Mesendoderm (in vitro differentiated cells): ENCODE data around the gene SOCS7. TPM values are rescaled to one million over a fixed set of nuclear protein-coding genes. Genes with fewer than 3 reads are reported as not detected.

Source experiments
- DNase-seq: peaks from one replicate; pipeline ENCODE4 v3.0.0; 2013
- H2AK5ac ChIP-seq: 2 replicates; pipeline ENCODE4 v1.6.1; 2013; ENCODE audit warnings: low read length, inconsistent platforms
- H2BK120ac ChIP-seq: 2 replicates; pipeline ENCODE4 v1.6.1; 2013; ENCODE audit warnings: low read depth, mild to moderate bottlenecking, low read length, moderate library complexity, mixed read lengths
- H2BK15ac ChIP-seq: replicated peaks from 2 replicates; pipeline ENCODE4 v1.6.1; 2013; ENCODE audit warnings: low read depth, mild to moderate bottlenecking, moderate library complexity
- H2BK5ac ChIP-seq: 2 replicates; pipeline ENCODE4 v1.6.1; 2013; ENCODE audit warnings: low read length, inconsistent platforms
- H3K18ac ChIP-seq: 2 replicates; pipeline ENCODE4 v1.6.1; 2013; ENCODE audit warnings: mild to moderate bottlenecking, low read length, mixed read lengths
- H3K23ac ChIP-seq: one replicate; pipeline ENCODE4 v1.6.1; 2013; ENCODE audit warnings: low read length
- H3K27ac ChIP-seq: 2 replicates; pipeline ENCODE4 v1.5.1; 2013; ENCODE audit warnings: low read depth, mild to moderate bottlenecking, inconsistent platforms, low read length, moderate library complexity
- H3K27me3 ChIP-seq: 2 replicates; pipeline ENCODE4 v1.6.1; 2013; ENCODE audit warnings: low read length, control low read depth, mild to moderate bottlenecking, inconsistent platforms; ENCODE audit not compliant: insufficient read depth, poor library complexity
- H3K36me3 ChIP-seq: 2 replicates; pipeline ENCODE4 v1.6.1; 2013; ENCODE audit warnings: low read length, inconsistent platforms; ENCODE audit not compliant: control insufficient read depth, insufficient read depth
- H3K4ac ChIP-seq: one replicate; pipeline ENCODE4 v1.6.1; 2013; ENCODE audit warnings: low read depth, mild to moderate bottlenecking, low read length, moderate library complexity
- H3K4me1 ChIP-seq: 2 replicates; pipeline ENCODE4 v1.6.1; 2013; ENCODE audit warnings: low read depth, low read length, inconsistent platforms; ENCODE audit not compliant: control insufficient read depth
- H3K4me2 ChIP-seq: 2 replicates; pipeline ENCODE4 v1.6.1; 2013; ENCODE audit warnings: low read length
- H3K4me3 ChIP-seq: 2 replicates; pipeline ENCODE4 v1.5.1; 2013; ENCODE audit warnings: mild to moderate bottlenecking, low read length
- H3K56ac ChIP-seq: one replicate; pipeline ENCODE4 v1.6.1; 2013; ENCODE audit warnings: low read length
- H3K79me1 ChIP-seq: 2 replicates; pipeline ENCODE4 v1.6.1; 2013; ENCODE audit warnings: low read length, inconsistent platforms
- H3K79me2 ChIP-seq: 2 replicates; pipeline ENCODE4 v1.6.1; 2013; ENCODE audit warnings: mild to moderate bottlenecking, low read length; ENCODE audit not compliant: control insufficient read depth, insufficient read depth
- H3K9ac ChIP-seq: 2 replicates; pipeline ENCODE4 v1.6.1; 2013; ENCODE audit warnings: low read length, inconsistent platforms
- H4K5ac ChIP-seq: one replicate; pipeline ENCODE4 v1.6.1; 2013; ENCODE audit warnings: low read length
- H4K8ac ChIP-seq: one replicate; pipeline ENCODE4 v1.6.1; 2013; ENCODE audit warnings: low read depth, mild to moderate bottlenecking, control low read depth, low read length, moderate library complexity
- WGBS: extraction: QIAGEN DNeasy Blood & Tissue Kit; methylation state at CpG from one replicate; pipeline ENCODE4 v1.1.7; 2013; ENCODE audit warnings: low lambda C conversion rate, missing lambda C conversion rate; ENCODE audit not compliant: insufficient coverage; ENCODE audit errors: extremely low coverage; 5-methylcytosine and 5-hydroxymethylcytosine counted together
- polyA plus RNA-seq, 2 experiments: library from polyadenylated mRNA; stranded (reverse); fragments of 200-250 nt; gene quantifications; one replicate each; pipeline ENCODE4 v1.2.3, GENCODE V29; 2013

The SOCS7 gene, protein sequence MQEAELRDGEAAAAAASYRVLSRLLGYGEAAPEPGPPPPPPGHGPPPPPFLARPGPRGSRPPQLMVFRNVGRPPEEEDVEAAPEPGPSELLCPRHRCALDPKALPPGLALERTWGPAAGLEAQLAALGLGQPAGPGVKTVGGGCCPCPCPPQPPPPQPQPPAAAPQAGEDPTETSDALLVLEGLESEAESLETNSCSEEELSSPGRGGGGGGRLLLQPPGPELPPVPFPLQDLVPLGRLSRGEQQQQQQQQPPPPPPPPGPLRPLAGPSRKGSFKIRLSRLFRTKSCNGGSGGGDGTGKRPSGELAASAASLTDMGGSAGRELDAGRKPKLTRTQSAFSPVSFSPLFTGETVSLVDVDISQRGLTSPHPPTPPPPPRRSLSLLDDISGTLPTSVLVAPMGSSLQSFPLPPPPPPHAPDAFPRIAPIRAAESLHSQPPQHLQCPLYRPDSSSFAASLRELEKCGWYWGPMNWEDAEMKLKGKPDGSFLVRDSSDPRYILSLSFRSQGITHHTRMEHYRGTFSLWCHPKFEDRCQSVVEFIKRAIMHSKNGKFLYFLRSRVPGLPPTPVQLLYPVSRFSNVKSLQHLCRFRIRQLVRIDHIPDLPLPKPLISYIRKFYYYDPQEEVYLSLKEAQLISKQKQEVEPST
- polyA plus RNA-seq (2013, experiment 1 of 2): 12.2 TPM
- polyA plus RNA-seq (2013, experiment 2 of 2): 12.5 TPM

GRCh38 chr17:38351412-38352222 lies at the start of gene SOCS7:
TSS of gene SOCS7 (plus strand) at chr17:38351844. CDS start at chr17:38352053, 209 bp downstream.
- H4K8ac ChIP-seq: no peak within 1 kb of the TSS
- peak within 1 kb of the TSS; percentile 88 for H3K9ac ChIP-seq
- H3K4me3 ChIP-seq: peak within 1 kb of the TSS; percentile 52
- H2BK5ac ChIP-seq: peak within 1 kb of the TSS; percentile 40
- H3K18ac ChIP-seq: peak within 1 kb of the TSS; percentile 91
- no peak within 1 kb of the TSS for H4K5ac ChIP-seq
- peaks cover 9% of the 10 kb centered on the region for H3K79me1 ChIP-seq
- H2AK5ac ChIP-seq: no peak within 1 kb of the TSS
- H3K79me2 ChIP-seq: peaks cover 18% of the 10 kb centered on the region
- H3K23ac ChIP-seq: peak within 1 kb of the TSS; percentile 57
- peak within 1 kb of the TSS; percentile 45 for H3K27ac ChIP-seq
- DNase-seq: peak; percentile 93
- no peaks in the 10 kb centered on the region for H3K36me3 ChIP-seq
- no peak within 1 kb of the TSS for H2BK15ac ChIP-seq
- no peaks in the 10 kb centered on the region for H3K27me3 ChIP-seq
- peaks cover 9% of the 10 kb centered on the region for H3K4me1 ChIP-seq
- H3K56ac ChIP-seq: peak within 1 kb of the TSS; percentile 92
- H2BK120ac ChIP-seq: no peak within 1 kb of the TSS
- peak within 1 kb of the TSS; percentile 85 for H3K4ac ChIP-seq
- no CpG with 5 or more reads among the region's 84 CpGs for WGBS
- peak within 1 kb of the TSS; percentile 14 for H3K4me2 ChIP-seq

DNA sequence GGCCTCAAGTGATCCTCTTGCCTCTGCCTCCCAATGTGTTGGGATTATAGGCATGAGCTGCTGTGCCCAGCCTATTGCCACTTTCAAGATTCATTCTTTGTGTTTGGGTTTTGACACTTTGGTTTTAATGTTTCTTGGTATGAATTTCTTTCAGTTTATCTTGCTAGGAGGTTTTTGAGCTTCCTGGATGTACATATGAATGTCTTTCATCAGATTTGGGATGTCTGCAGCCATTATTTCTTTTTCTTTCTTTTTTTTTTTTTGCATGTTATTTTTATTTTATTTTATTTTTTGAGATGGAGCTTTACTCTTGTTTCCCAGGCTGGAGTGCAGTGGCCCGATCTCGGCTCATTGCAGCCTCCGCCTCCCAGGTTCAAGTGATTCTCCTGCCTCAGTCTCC lies 36.1 kb upstream of the SOCS7 start:
- WGBS: no CpG with 5 or more reads among the region's 3 CpGs
- Histone ChIP-seq H4K5ac (no peak overlapping the region), H3K79me2 (no peaks in the 10 kb centered on the region), H2AK5ac (no peak overlapping the region), H2BK5ac (no peak overlapping the region), H2BK120ac (no peak overlapping the region), H3K4me2 (no peak overlapping the region), H3K56ac (no peak overlapping the region), H3K4me1 (no peaks in the 10 kb centered on the region), H3K36me3 (no peaks in the 10 kb centered on the region), H3K27me3 (no peaks in the 10 kb centered on the region), H3K79me1 (no peaks in the 10 kb centered on the region), H3K18ac (no peak overlapping the region), H3K4ac (no peak overlapping the region), H3K4me3 (no peak overlapping the region), H4K8ac (no peak overlapping the region), H3K9ac (no peak overlapping the region), H3K27ac (no peak overlapping the region), H3K23ac (no peak overlapping the region), H2BK15ac (no peak overlapping the region)
- no peak for DNase-seq

- Histone ChIP-seq H3K79me1 (no peaks in the 10 kb centered on the region), H3K79me2 (no peaks in the 10 kb centered on the region), H2BK120ac (no peak overlapping the region), H2BK15ac (no peak overlapping the region), H3K4me1 (no peaks in the 10 kb centered on the region), H3K4me3 (no peak overlapping the region), H2BK5ac (no peak overlapping the region), H3K4me2 (no peak overlapping the region), H3K23ac (no peak overlapping the region), H4K5ac (no peak overlapping the region), H3K27ac (no peak overlapping the region), H2AK5ac (no peak overlapping the region), H3K18ac (no peak overlapping the region), H3K36me3 (peaks cover 3% of the 10 kb centered on the region), H3K27me3 (no peaks in the 10 kb centered on the region), H4K8ac (no peak overlapping the region), H3K56ac (no peak overlapping the region), H3K9ac (no peak overlapping the region), H3K4ac (no peak overlapping the region)
- DNase-seq: no peak
- WGBS: no CpG with 5 or more reads among the region's 3 CpGs
Measured at GRCh38 chr17:38317081-38317480, 34.6 kb upstream of the SOCS7 start.

DNA sequence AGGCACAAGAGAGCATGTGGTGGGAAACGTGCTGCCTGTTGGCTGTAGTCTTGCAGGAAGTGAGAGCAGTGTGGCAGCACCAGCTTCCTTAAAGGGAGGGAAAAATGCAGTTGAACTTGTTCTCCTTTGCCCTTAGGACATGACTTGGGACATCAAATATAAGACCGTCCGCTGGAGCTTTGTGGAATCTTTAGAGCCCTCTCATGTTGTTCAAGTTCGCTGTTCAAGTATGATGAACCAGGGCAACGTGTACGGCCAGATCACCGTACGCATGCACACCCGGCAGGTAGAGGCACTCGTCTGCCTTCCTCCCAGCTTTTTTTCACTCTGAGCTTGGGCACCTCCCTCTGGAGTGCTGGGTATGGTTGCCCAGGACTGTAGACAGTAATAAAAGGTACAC lies 31.2 kb upstream of the SOCS7 start:
- no CpG with 5 or more reads among the region's 10 CpGs for WGBS
- peak; percentile 54 for DNase-seq
- Histone ChIP-seq H4K8ac (no peak overlapping the region), H2BK120ac (no peak overlapping the region), H4K5ac (no peak overlapping the region), H3K4ac (no peak overlapping the region), H3K79me1 (no peaks in the 10 kb centered on the region), H3K9ac (no peak overlapping the region), H3K4me3 (no peak overlapping the region), H3K18ac (no peak overlapping the region), H3K79me2 (no peaks in the 10 kb centered on the region), H3K4me1 (peaks cover 7% of the 10 kb centered on the region), H2BK15ac (no peak overlapping the region), H3K4me2 (no peak overlapping the region), H3K23ac (no peak overlapping the region), H3K36me3 (peaks cover 5% of the 10 kb centered on the region), H3K56ac (no peak overlapping the region), H2BK5ac (no peak overlapping the region), H2AK5ac (no peak overlapping the region), H3K27ac (no peak overlapping the region), H3K27me3 (no peaks in the 10 kb centered on the region)

GRCh38 chr17:38322156-38322779 lies 29.4 kb upstream of the SOCS7 start:
- Histone ChIP-seq H2BK5ac (no peak overlapping the region), H3K18ac (no peak overlapping the region), H3K56ac (no peak overlapping the region), H3K79me2 (no peaks in the 10 kb centered on the region), H3K23ac (no peak overlapping the region), H2AK5ac (no peak overlapping the region), H3K4me3 (no peak overlapping the region), H4K5ac (no peak overlapping the region), H3K79me1 (no peaks in the 10 kb centered on the region), H2BK120ac (no peak overlapping the region), H4K8ac (no peak overlapping the region), H3K9ac (no peak overlapping the region), H3K4me1 (peaks cover 8% of the 10 kb centered on the region), H3K36me3 (peaks cover 5% of the 10 kb centered on the region), H3K4ac (no peak overlapping the region), H3K27me3 (no peaks in the 10 kb centered on the region), H3K4me2 (no peak overlapping the region), H3K27ac (no peak overlapping the region), H2BK15ac (no peak overlapping the region)
- no CpG with 5 or more reads among the region's 8 CpGs for WGBS
- DNase-seq: peak; percentile 71
